Raji (cell line): ENCODE data around the gene CDK1.

Experiments
- POLR2A ChIP-seq: IDR thresholded peaks from 2 replicates; pipeline ENCODE4 v1.6.1; 2011; ENCODE audit warnings: low read depth, low read length, control low read depth; ENCODE audit not compliant: insufficient read depth

CDK1 gene

GRCh38 chr10:60757420-60757895 is 20.8 kb upstream of the CDK1 start:
- no peak for TF ChIP-seq POLR2A

GRCh38 chr10:60759181-60759580 is 19.1 kb upstream of the CDK1 start:
- TF ChIP-seq POLR2A: no peak

- TF ChIP-seq POLR2A: no peak
These were observed 17.5 kb upstream of the CDK1 start for GRCh38 chr10:60760711-60761210.

GRCh38 chr10:60762554-60762953 is 15.7 kb upstream of the CDK1 start:
- no peak for TF ChIP-seq POLR2A

- no peak for TF ChIP-seq POLR2A
These were observed 10.9 kb upstream of the CDK1 start for GRCh38 chr10:60767424-60767823.

GRCh38 chr10:60769406-60769805 is 8.9 kb upstream of the CDK1 start:
- no peak for TF ChIP-seq POLR2A

- no peak for TF ChIP-seq POLR2A
These were observed 523 bp upstream of the CDK1 start for GRCh38 chr10:60777696-60778213.

- TF ChIP-seq POLR2A: no peak
These were observed 906 bp downstream of the CDK1 start for GRCh38 chr10:60778971-60779796.

GRCh38 chr10:60781661-60782060 is 3.4 kb downstream of the CDK1 start:
- no peak for TF ChIP-seq POLR2A

- TF ChIP-seq POLR2A: no peak
These were observed 6.4 kb downstream of the CDK1 start for GRCh38 chr10:60784641-60785040.

- TF ChIP-seq POLR2A: no peak
These were observed 10.3 kb downstream of the CDK1 start for GRCh38 chr10:60788544-60788943.

- no peak for TF ChIP-seq POLR2A
These were observed 11.1 kb downstream of the CDK1 start for GRCh38 chr10:60789340-60789739.

- TF ChIP-seq POLR2A: no peak
These were observed 16.7 kb downstream of the CDK1 start for GRCh38 chr10:60794953-60795352.

GRCh38 chr10:60795465-60796202 is 17.4 kb downstream of the CDK1 start:
- no peak for TF ChIP-seq POLR2A

- no peak for TF ChIP-seq POLR2A
These were observed 18.2 kb downstream of the CDK1 start for GRCh38 chr10:60796481-60796880.

GRCh38 chr10:60797200-60797599 is 18.9 kb downstream of the CDK1 start:
- no peak for TF ChIP-seq POLR2A
